MV-4-11 (cell line): Measurements from ENCODE around the gene TBC1D10B.

Experiments
- DNase-seq: peaks from one replicate; lab custom pipeline; 2025; lab: John Stamatoyannopoulos, UW

Gene TBC1D10B

GRCh38 chr16:30372038-30372712 lies 1.9 kb upstream of the TBC1D10B start:
- DNase-seq: no peak

- DNase-seq: no peak
Observed at GRCh38 chr16:30371248-30371816, 1.0 kb upstream of the TBC1D10B start.

GRCh38 chr16:30369938-30370455 lies 297 bp downstream of the TBC1D10B start:
- no peak for DNase-seq

- no peak for DNase-seq
Observed at GRCh38 chr16:30369091-30369937, 980 bp downstream of the TBC1D10B start.

GRCh38 chr16:30368792-30369090 lies 1.6 kb downstream of the TBC1D10B start:
- DNase-seq: no peak

- DNase-seq: peak; percentile 72
Observed at GRCh38 chr16:30368122-30368791, 2.0 kb downstream of the TBC1D10B start.

- no peak for DNase-seq
Observed at GRCh38 chr16:30367349-30368009, 2.8 kb downstream of the TBC1D10B start.

GRCh38 chr16:30366511-30366910 lies 3.8 kb downstream of the TBC1D10B start:
- DNase-seq: no peak

GRCh38 chr16:30365200-30365599 lies 5.1 kb downstream of the TBC1D10B start:
- DNase-seq: no peak

GRCh38 chr16:30361180-30361579 lies 9.1 kb downstream of the TBC1D10B start:
- DNase-seq: no peak

GRCh38 chr16:30359871-30360170 lies 10.5 kb downstream of the TBC1D10B start:
- DNase-seq: no peak

GRCh38 chr16:30358990-30359870 lies 11.1 kb downstream of the TBC1D10B start:
- DNase-seq: no peak

- DNase-seq: no peak
Observed at GRCh38 chr16:30358577-30358936, 11.7 kb downstream of the TBC1D10B start.

GRCh38 chr16:30357715-30358576 lies 12.3 kb downstream of the TBC1D10B start:
- DNase-seq: no peak

GRCh38 chr16:30357085-30357714 lies 13.1 kb downstream of the TBC1D10B start:
- DNase-seq: no peak

- no peak for DNase-seq
Observed at GRCh38 chr16:30356401-30357084, 13.8 kb downstream of the TBC1D10B start.

GRCh38 chr16:30355954-30356308 lies 14.4 kb downstream of the TBC1D10B start:
- DNase-seq: no peak

GRCh38 chr16:30355144-30355953 lies 14.9 kb downstream of the TBC1D10B start, which contains the start of gene CD2BP2:
Gene CD2BP2, minus strand, starts transcription at chr16:30355308. Its CDS starts 627 bp downstream, at chr16:30354681.
- DNase-seq: peak; percentile 99
